HK-2 (cell line): Measurements from ENCODE around the gene CASP6.

ENCODE experiments used
- DNase-seq: peaks from one replicate; pipeline ENCODE4 v3.0.0-alpha.2; 2018; ENCODE audit not compliant: unreplicated experiment

CASP6 gene

GRCh38 chr4:109702950-109703663 is at the start of gene CASP6:
Gene CASP6, minus strand, starts transcription at chr4:109703445. Its CDS starts 50 bp downstream, at chr4:109703395.
- peak; percentile 82 for DNase-seq

- DNase-seq = no peak
Measured at GRCh38 chr4:109752525-109752924, 49.3 kb upstream of the CASP6 start.

- DNase-seq = no peak
Measured at GRCh38 chr4:109751852-109752251, 48.6 kb upstream of the CASP6 start.

GRCh38 chr4:109750652-109751244 is 47.5 kb upstream of the CASP6 start:
- no peak for DNase-seq

- DNase-seq = no peak
Measured at GRCh38 chr4:109749388-109750082, 46.3 kb upstream of the CASP6 start.

GRCh38 chr4:109748114-109748513 is 44.9 kb upstream of the CASP6 start:
- no peak for DNase-seq

- no peak for DNase-seq
Measured at GRCh38 chr4:109746728-109747127, 43.5 kb upstream of the CASP6 start.

GRCh38 chr4:109745830-109746229 is 42.6 kb upstream of the CASP6 start:
- DNase-seq = no peak

- no peak for DNase-seq
Measured at GRCh38 chr4:109739547-109739946, 36.3 kb upstream of the CASP6 start.

GRCh38 chr4:109738104-109738872 is 35.0 kb upstream of the CASP6 start:
- DNase-seq = no peak

GRCh38 chr4:109735566-109736365 is 32.5 kb upstream of the CASP6 start:
- DNase-seq = no peak

- DNase-seq = no peak
Measured at GRCh38 chr4:109733728-109734127, 30.5 kb upstream of the CASP6 start.

GRCh38 chr4:109730619-109731545 is 27.6 kb upstream of the CASP6 start:
- DNase-seq = no peak

GRCh38 chr4:109729718-109730618 is 26.7 kb upstream of the CASP6 start, which contains the start of gene PLA2G12A:
Gene PLA2G12A, minus strand, starts transcription at chr4:109730070. Its CDS starts 261 bp downstream, at chr4:109729809.
- peak; percentile 83 for DNase-seq

GRCh38 chr4:109729117-109729717 is 26.0 kb upstream of the CASP6 start:
- no peak for DNase-seq

- no peak for DNase-seq
Measured at GRCh38 chr4:109728385-109728784, 25.1 kb upstream of the CASP6 start.

GRCh38 chr4:109723110-109723509 is 19.9 kb upstream of the CASP6 start:
- DNase-seq = no peak

GRCh38 chr4:109722357-109722756 is 19.1 kb upstream of the CASP6 start:
- DNase-seq = no peak

GRCh38 chr4:109721033-109721432 is 17.8 kb upstream of the CASP6 start:
- DNase-seq = no peak
